Forelimb muscle (tissue), 1 donor: Measurements from ENCODE around the gene COL19A1. TPM values are rescaled to one million over a fixed set of nuclear protein-coding genes. Genes with fewer than 3 reads are reported as not detected.
"Not testable (repeated sequence)": the region's sequence is repeated elsewhere in the genome, so short reads cannot be mapped to it uniquely, and the experiment has no call there.

Source experiments
- DNase-seq: peaks from one replicate; pipeline ENCODE4 v3.0.0-alpha.2; 2013; ENCODE audit warnings: low read depth
- polyA plus RNA-seq: library from polyadenylated mRNA; unstranded; fragments of 120-200 nt; gene quantifications from one replicate; pipeline ENCODE4 v1.2.1, GENCODE V29; 2013; ENCODE audit not compliant: insufficient read length

The COL19A1 gene
- polyA plus RNA-seq, 1 donor: 3.3 TPM

- no peak for DNase-seq
These were observed 34.5 kb downstream of the COL19A1 start for GRCh38 chr6:69900869-69901268.

DNA sequence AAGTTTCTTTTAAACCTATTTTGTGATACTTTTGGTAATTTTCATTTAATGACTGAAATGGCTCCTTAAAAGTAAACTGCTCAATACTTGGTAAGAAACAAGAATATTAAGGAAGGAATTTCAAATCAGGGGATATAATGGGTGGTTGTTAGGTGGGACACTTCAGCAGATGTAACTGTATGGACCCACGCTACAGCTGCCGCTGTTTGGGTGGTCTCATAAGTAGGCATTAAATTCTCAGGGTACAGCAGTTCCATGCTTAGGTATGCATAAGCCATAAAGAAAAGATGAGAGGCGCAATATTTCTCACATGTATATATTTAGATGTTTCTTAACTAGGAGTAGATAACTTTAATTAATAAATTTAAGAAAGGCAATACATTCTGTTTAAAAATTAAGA is 35.0 kb downstream of the COL19A1 start:
- DNase-seq: no peak

GRCh38 chr6:69907981-69908498 is 41.7 kb downstream of the COL19A1 start:
- DNase-seq: no peak

GRCh38 chr6:69913361-69913760 is 47.0 kb downstream of the COL19A1 start:
- DNase-seq: no peak

GRCh38 chr6:69914015-69914485 is 47.7 kb downstream of the COL19A1 start:
- DNase-seq: peak; percentile 9

- DNase-seq: no peak
These were observed 49.0 kb downstream of the COL19A1 start for GRCh38 chr6:69915346-69915745.

GRCh38 chr6:69917834-69918233 is 51.5 kb downstream of the COL19A1 start:
- no peak for DNase-seq

GRCh38 chr6:69918813-69919475 is 52.6 kb downstream of the COL19A1 start:
- DNase-seq: no peak

- not testable (repeated sequence) for DNase-seq
These were observed 54.7 kb downstream of the COL19A1 start for GRCh38 chr6:69921066-69921465.

- DNase-seq: not testable (repeated sequence)
These were observed 55.3 kb downstream of the COL19A1 start for GRCh38 chr6:69921611-69922010.

- DNase-seq: no peak
These were observed 60.4 kb downstream of the COL19A1 start for GRCh38 chr6:69926745-69927144.

DNA sequence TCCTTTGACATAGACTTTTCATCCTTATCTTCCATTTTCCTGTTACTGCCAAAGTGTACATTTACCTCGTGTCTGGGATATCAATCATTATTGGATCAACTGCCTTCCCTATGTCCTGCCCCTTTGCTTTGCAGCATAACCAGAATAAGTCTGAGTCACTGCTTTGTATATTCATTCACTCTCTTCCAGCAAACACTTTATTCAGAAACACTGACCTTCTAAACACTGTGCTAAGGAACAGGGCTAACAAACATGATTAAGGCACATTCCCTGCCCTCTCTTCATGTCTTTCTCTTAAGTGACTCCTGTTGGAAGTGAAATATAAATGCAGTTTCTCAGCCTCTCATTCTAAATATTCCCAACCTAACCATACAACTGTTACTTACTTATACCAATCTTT is 66.9 kb downstream of the COL19A1 start:
- DNase-seq: no peak

- no peak for DNase-seq
These were observed 68.7 kb downstream of the COL19A1 start for GRCh38 chr6:69935079-69935478.

DNA sequence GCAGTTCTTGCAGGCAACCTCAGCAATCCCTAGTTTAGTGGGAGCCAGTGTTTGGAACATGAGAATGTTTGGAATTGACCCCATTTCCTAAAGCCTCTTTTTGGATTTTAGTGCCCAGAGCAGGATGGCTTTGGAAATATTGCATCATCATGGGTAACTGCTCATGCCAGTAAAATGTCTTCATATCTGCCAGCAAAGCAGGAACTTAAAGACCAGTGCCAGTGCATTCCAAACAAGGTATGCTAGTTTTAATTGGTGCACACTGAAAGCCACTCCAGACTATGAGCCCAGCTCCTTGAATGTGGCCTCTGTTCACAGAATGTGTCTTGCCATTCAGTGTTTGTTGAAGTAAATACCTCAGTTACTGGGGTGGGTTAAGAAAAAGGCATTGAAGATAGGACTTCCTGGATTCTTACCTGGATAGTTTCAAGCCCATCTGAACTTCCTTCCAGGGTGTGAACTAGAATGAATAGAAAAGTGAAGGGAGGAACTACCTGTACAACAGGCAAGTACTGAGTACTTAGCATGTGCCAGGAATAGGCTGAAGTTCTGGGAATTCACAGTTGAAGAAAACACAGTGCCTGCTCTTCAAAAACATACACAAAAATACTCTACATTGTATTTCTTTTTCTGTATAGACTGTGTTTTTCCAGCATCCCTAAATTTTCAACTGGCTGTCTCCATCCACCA is 70.5 kb downstream of the COL19A1 start:
- no peak for DNase-seq

GRCh38 chr6:69937402-69938136 is 71.2 kb downstream of the COL19A1 start:
- DNase-seq: no peak

- DNase-seq: no peak
These were observed 76.1 kb downstream of the COL19A1 start for GRCh38 chr6:69942485-69942884.

- no peak for DNase-seq
These were observed 78.8 kb downstream of the COL19A1 start for GRCh38 chr6:69945192-69945591.

GRCh38 chr6:69948479-69949114 is 82.2 kb downstream of the COL19A1 start:
- no peak for DNase-seq

- DNase-seq: no peak
These were observed 87.1 kb downstream of the COL19A1 start for GRCh38 chr6:69953491-69953890.

- DNase-seq: no peak
These were observed 88.4 kb downstream of the COL19A1 start for GRCh38 chr6:69954733-69955132.

DNA sequence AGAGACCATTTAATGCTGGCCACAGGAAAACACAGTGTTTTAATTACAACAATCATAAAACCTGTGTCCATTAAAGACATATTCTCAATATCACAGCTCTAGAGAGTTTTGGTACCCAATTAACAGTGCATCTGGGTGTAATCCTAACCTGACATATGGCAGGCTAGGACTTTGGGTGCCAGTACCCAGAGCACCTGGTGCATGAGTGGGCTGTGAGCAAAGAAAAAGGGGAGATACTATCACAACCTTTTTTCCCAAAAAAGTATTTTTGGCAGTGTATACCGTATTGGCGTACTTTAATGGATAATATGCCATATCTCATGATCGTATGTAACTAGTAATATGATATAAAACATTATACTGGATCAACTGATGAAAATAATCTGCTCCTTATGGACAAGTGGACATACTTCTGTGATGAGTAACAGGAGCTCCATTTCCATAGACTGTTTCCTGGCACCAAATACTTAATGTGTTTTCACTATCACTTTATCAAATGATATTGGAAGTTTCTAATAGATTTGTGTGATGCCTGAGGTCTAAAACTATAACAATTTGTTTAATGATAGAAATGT is 91.7 kb downstream of the COL19A1 start:
- no peak for DNase-seq

- no peak for DNase-seq
These were observed 92.6 kb downstream of the COL19A1 start for GRCh38 chr6:69958978-69959377.
